ENCODE results near the gene DCDC1.
"Not testable (repeated sequence)": the region's sequence is repeated elsewhere in the genome, so short reads cannot be mapped to it uniquely, and the experiment has no call there.

Gene DCDC1

GRCh38 chr11:31321494-31321893, 48.0 kb downstream of the DCDC1 start:
- not testable (repeated sequence) for H3K9me3 ChIP-seq (ENCODE audit: low read length); H3K27me3 ChIP-seq (ENCODE audit: insufficient read depth, low read length); H3K36me3 ChIP-seq (ENCODE audit: insufficient read depth, low read length); H2AFZ ChIP-seq (ENCODE audit: low read depth, low read length); H3K4me3 ChIP-seq (ENCODE audit: low read length); H3K4me1 ChIP-seq (ENCODE audit: insufficient read depth, low read length)

DNA sequence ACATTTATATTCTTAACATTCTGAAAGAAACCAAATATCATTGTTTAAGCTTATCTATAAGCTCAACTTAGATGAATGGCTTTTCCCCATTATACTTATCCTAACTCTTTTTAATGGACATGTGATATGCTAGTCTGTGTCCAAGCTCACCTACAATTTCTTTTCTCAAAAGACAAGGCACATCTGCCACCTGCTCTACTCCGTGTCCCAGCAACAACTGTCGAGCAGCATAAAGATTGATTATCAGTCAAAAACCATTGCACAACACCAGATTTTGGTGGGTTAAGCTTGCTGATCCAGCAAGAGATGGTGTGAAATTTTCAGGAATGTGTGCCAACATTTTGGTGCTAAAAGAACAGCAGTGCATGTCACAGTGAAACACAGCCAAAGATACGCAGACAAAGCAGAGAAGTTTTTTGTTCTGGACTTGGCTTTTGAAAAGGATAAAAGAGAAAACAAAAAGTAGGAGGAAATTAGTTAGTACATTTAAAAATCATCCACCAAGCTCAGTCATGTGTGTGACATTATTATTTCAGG, 65.8 kb downstream of the DCDC1 start:
- Histone ChIP-seq H3K27me3 (ENCODE audit: insufficient read depth, low read length) (no peaks in the 10 kb centered on the region), H3K4me3 (ENCODE audit: low read length) (no peak overlapping the region), H3K9me3 (ENCODE audit: low read length) (no peaks in the 10 kb centered on the region), H3K4me1 (ENCODE audit: insufficient read depth, low read length) (peaks cover 14% of the 10 kb centered on the region), H2AFZ (ENCODE audit: low read depth, low read length) (no peak overlapping the region), H3K36me3 (ENCODE audit: insufficient read depth, low read length) (no peaks in the 10 kb centered on the region)

DNA sequence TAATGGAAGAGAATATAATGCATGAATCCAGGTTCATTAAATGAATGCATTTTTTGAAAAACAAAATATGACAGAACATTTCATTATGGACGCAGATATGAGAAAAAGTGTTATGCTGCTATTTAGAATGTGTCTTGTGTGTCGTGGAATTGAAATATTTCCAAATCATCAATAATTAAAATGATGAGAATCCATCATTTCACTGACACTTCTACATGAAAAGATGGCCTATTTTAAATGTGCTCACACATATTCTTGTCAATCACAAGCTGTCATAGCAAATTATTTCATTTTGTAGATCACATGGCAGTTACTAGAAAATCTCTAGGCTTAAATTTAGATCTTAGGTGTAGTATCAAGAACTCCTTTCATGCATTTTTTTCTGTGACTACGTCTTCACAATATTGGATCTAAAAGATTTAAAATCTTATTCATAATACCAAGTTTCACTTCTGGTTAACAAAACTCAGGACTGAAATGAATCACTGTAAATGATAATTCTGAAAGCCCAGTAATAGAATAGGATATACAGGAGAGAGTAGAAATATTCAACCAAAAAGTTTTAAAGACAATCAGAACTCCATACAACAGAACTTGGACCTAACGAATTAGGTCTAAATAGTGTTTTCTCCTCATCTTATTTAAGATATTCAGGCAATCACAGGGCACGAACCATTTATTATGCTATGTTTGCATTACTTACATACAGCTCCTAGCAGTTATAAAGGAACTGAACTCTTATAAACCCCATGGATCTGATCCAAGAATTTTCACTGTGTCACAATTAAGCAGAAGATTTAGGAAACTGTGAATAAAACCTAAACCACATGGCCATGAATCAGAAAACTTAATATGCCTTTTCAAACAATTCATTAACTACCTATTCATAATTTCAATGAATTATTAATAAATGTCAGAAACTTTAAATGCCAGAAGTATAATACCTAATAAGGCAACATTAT, 67.7 kb downstream of the DCDC1 start:
- Histone ChIP-seq H3K27me3 (ENCODE audit: insufficient read depth, low read length) (no peaks in the 10 kb centered on the region), H3K36me3 (ENCODE audit: insufficient read depth, low read length) (no peaks in the 10 kb centered on the region), H3K4me1 (ENCODE audit: insufficient read depth, low read length) (peaks cover 14% of the 10 kb centered on the region), H3K9me3 (ENCODE audit: low read length) (no peaks in the 10 kb centered on the region), H2AFZ (ENCODE audit: low read depth, low read length) (no peak overlapping the region), H3K4me3 (ENCODE audit: low read length) (no peak overlapping the region)

DNA sequence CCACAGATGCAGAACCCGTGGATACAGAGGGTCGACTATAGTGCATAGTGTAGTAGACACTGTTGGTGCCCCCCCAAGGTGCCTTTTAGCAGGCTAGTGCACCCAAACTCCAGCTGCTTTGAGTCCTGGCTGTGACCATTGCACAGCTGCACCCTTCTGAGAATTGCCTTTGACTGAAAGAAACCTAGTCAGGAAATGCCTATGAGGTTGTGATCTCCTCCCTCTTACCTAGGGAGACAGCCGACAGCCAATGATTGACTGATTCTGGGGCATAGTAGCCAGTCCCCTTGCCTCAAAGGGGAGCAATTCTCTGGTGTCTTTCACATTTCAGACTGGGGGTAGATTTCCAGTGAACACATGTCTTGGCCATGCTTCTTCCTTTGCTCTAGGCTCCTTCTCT, 74.2 kb downstream of the DCDC1 start:
- H3K9me3 ChIP-seq (ENCODE audit: low read length) = no peaks in the 10 kb centered on the region
- H2AFZ ChIP-seq (ENCODE audit: low read depth, low read length) = no peak overlapping the region
- no peaks in the 10 kb centered on the region for H3K27me3 ChIP-seq (ENCODE audit: insufficient read depth, low read length)
- H3K4me3 ChIP-seq (ENCODE audit: low read length) = no peak overlapping the region
- H3K4me1 ChIP-seq (ENCODE audit: insufficient read depth, low read length) = no peaks in the 10 kb centered on the region
- no peaks in the 10 kb centered on the region for H3K36me3 ChIP-seq (ENCODE audit: insufficient read depth, low read length)

DNA sequence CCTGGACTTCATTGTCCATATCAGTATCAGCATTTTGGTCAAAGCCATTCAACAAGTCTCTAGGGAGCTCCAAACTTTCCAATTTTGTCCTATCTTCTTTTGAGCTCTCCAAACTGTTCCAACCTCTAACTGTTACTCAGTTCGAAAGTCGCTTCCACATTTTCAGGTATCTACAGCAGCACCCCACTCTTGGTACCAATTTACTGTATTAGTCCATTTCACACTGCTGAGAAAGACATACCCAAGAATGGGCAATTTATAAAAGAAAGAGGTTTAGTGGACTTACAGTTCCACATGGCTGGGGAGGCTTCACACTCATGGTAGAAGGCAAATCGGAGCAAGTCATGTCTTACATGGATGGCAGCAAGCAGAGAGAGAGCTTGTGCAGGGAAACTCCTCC, 96.0 kb downstream of the DCDC1 start:
- H3K27me3 ChIP-seq (ENCODE audit: insufficient read depth, low read length); H3K4me1 ChIP-seq (ENCODE audit: insufficient read depth, low read length); H3K36me3 ChIP-seq (ENCODE audit: insufficient read depth, low read length); H2AFZ ChIP-seq (ENCODE audit: low read depth, low read length); H3K4me3 ChIP-seq (ENCODE audit: low read length); H3K9me3 ChIP-seq (ENCODE audit: low read length): not testable (repeated sequence)

DNA sequence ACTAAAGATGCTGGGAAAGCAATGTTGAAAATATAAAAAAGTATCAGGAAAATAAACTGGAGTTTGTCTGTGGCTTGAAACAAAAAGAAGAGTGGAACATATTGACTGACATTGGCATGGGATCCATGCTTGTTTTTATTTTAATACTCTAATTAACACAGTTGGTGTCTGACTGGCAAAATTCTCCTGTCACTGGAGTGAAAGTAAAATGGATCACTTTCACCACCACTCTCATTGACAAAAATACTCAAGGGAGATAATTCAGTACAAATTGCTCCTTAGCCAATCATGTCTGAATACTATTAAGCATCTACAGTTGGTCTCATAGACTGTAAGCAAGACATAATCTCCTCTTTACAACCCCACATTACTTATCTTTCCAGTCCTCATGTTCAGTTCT, 101.8 kb downstream of the DCDC1 start:
- Histone ChIP-seq H3K36me3 (ENCODE audit: insufficient read depth, low read length) (no peaks in the 10 kb centered on the region), H3K27me3 (ENCODE audit: insufficient read depth, low read length) (no peaks in the 10 kb centered on the region), H3K9me3 (ENCODE audit: low read length) (peaks cover 4% of the 10 kb centered on the region)

DNA sequence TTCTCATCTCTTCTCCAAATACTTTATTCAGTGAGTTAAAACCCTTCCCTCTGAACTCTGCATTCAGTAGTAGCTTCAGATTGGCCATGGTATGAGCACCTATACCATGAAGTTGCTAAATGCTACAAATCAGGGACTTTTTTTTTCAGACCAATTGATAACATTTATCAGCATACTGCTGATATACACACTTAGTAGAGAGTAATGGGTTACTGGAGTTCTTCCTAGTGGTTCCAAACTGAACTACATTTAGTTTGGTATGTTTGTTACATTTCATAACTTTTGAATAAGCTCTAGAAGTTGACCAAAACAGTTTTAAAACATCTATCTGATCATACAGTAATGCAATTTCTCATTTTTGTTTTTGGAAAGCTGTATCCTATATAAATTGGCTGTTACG, 104.7 kb downstream of the DCDC1 start:
- H3K36me3 ChIP-seq (ENCODE audit: insufficient read depth, low read length) = no peaks in the 10 kb centered on the region
- no peak overlapping the region for H2AFZ ChIP-seq (ENCODE audit: low read depth, low read length)
- no peak overlapping the region for H3K4me3 ChIP-seq (ENCODE audit: low read length)
- no peaks in the 10 kb centered on the region for H3K4me1 ChIP-seq (ENCODE audit: insufficient read depth, low read length)
- no peaks in the 10 kb centered on the region for H3K27me3 ChIP-seq (ENCODE audit: insufficient read depth, low read length)
- no peaks in the 10 kb centered on the region for H3K9me3 ChIP-seq (ENCODE audit: low read length)

More for the DNA sequence above, 101.8 kb downstream of the DCDC1 start:
- no peak overlapping the region for H3K4me3 ChIP-seq (ENCODE audit: low read length)
- no peak overlapping the region for H2AFZ ChIP-seq (ENCODE audit: low read depth, low read length)
- no peaks in the 10 kb centered on the region for H3K4me1 ChIP-seq (ENCODE audit: insufficient read depth, low read length)

GRCh38 chr11:31262761-31263160, 106.8 kb downstream of the DCDC1 start:
- H3K9me3 ChIP-seq (ENCODE audit: low read length) = no peaks in the 10 kb centered on the region
- no peaks in the 10 kb centered on the region for H3K36me3 ChIP-seq (ENCODE audit: insufficient read depth, low read length)
- no peak overlapping the region for H2AFZ ChIP-seq (ENCODE audit: low read depth, low read length)
- H3K4me1 ChIP-seq (ENCODE audit: insufficient read depth, low read length) = no peaks in the 10 kb centered on the region
- no peaks in the 10 kb centered on the region for H3K27me3 ChIP-seq (ENCODE audit: insufficient read depth, low read length)
- H3K4me3 ChIP-seq (ENCODE audit: low read length) = no peak overlapping the region

DNA sequence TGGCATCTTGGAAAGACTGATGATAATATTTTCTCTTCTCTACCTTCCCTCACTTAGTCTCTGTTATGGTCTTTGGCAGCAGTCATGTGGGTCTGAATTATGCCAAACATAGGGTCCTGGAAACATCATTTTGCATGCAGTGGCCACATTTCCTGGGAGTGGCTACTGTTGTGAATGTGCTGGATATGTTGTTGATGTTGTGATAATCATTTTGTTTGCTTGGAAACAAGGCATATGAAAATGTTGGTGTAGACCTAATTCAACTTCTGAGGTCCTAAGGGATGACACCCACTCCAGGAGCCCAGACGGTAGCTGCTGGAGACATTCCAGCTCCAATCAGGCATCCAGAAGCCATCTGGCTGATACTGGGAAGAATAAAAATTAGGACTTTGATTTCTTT, 109.7 kb downstream of the DCDC1 start:
- Histone ChIP-seq H3K9me3 (ENCODE audit: low read length) (no peaks in the 10 kb centered on the region), H3K27me3 (ENCODE audit: insufficient read depth, low read length) (no peaks in the 10 kb centered on the region), H2AFZ (ENCODE audit: low read depth, low read length) (no peak overlapping the region), H3K4me3 (ENCODE audit: low read length) (no peak overlapping the region), H3K4me1 (ENCODE audit: insufficient read depth, low read length) (no peaks in the 10 kb centered on the region), H3K36me3 (ENCODE audit: insufficient read depth, low read length) (no peaks in the 10 kb centered on the region)

- Histone ChIP-seq H3K4me1 (ENCODE audit: insufficient read depth, low read length) (no peaks in the 10 kb centered on the region), H2AFZ (ENCODE audit: low read depth, low read length) (no peak overlapping the region), H3K9me3 (ENCODE audit: low read length) (no peaks in the 10 kb centered on the region), H3K36me3 (ENCODE audit: insufficient read depth, low read length) (no peaks in the 10 kb centered on the region), H3K4me3 (ENCODE audit: low read length) (no peak overlapping the region), H3K27me3 (ENCODE audit: insufficient read depth, low read length) (no peaks in the 10 kb centered on the region)
Measured at GRCh38 chr11:31254415-31254814, 115.1 kb downstream of the DCDC1 start.

- H3K27me3 ChIP-seq (ENCODE audit: insufficient read depth, low read length) = no peaks in the 10 kb centered on the region
- H3K36me3 ChIP-seq (ENCODE audit: insufficient read depth, low read length) = no peaks in the 10 kb centered on the region
- peaks cover 2% of the 10 kb centered on the region for H3K4me1 ChIP-seq (ENCODE audit: insufficient read depth, low read length)
- no peak overlapping the region for H3K4me3 ChIP-seq (ENCODE audit: low read length)
- no peak overlapping the region for H2AFZ ChIP-seq (ENCODE audit: low read depth, low read length)
- no peaks in the 10 kb centered on the region for H3K9me3 ChIP-seq (ENCODE audit: low read length)
Measured at GRCh38 chr11:31248768-31249167, 120.8 kb downstream of the DCDC1 start.

GRCh38 chr11:31247321-31247720, 122.2 kb downstream of the DCDC1 start:
- Histone ChIP-seq H3K4me1 (ENCODE audit: insufficient read depth, low read length) (peaks cover 16% of the 10 kb centered on the region), H3K4me3 (ENCODE audit: low read length) (no peak overlapping the region), H2AFZ (ENCODE audit: low read depth, low read length) (no peak overlapping the region), H3K9me3 (ENCODE audit: low read length) (no peaks in the 10 kb centered on the region), H3K27me3 (ENCODE audit: insufficient read depth, low read length) (no peaks in the 10 kb centered on the region), H3K36me3 (ENCODE audit: insufficient read depth, low read length) (no peaks in the 10 kb centered on the region)

GRCh38 chr11:31246451-31247165, 122.9 kb downstream of the DCDC1 start:
- Histone ChIP-seq H3K27me3 (ENCODE audit: insufficient read depth, low read length) (no peaks in the 10 kb centered on the region), H3K4me1 (ENCODE audit: insufficient read depth, low read length) (peaks cover 18% of the 10 kb centered on the region), H3K9me3 (ENCODE audit: low read length) (no peaks in the 10 kb centered on the region), H3K36me3 (ENCODE audit: insufficient read depth, low read length) (no peaks in the 10 kb centered on the region), H3K4me3 (ENCODE audit: low read length) (no peak overlapping the region), H2AFZ (ENCODE audit: low read depth, low read length) (no peak overlapping the region)

Measured in neuron (in vitro differentiated cells).